BJ (cell line): Measurements from ENCODE around the gene PTPRJ. TPM values are rescaled to one million over a fixed set of nuclear protein-coding genes. Genes with fewer than 3 reads are reported as not detected.

Experiments used
- CTCF ChIA-PET: fragments of 350-600 bp; formaldehyde crosslinking; extraction: SDS; loops from one replicate; lab custom pipeline; 2021; ENCODE audit warnings: antibody characterized with exemption, inconsistent platforms; lab: Yijun Ruan, JAX
- POLR2A ChIA-PET: fragments of 300-600 bp; sonication (Branson Sonifier 250); formaldehyde crosslinking; extraction: SDS; loops from one replicate; lab custom pipeline; 2021; ENCODE audit warnings: antibody characterized with exemption; lab: Charles Lee
- DNase-seq: peaks from one replicate; pipeline ENCODE4 v3.0.0-alpha.2; 2011; ENCODE audit warnings: low read depth
- H3K27me3 ChIP-seq: 2 replicates; pipeline ENCODE4 v1.6.0; 2011; ENCODE audit warnings: low read length; ENCODE audit not compliant: control insufficient read depth, insufficient read depth
- H3K36me3 ChIP-seq: 2 replicates; pipeline ENCODE4 v1.5.1; 2011; ENCODE audit warnings: low read length; ENCODE audit not compliant: control insufficient read depth, insufficient read depth
- H3K4me3 ChIP-seq: 2 replicates; pipeline ENCODE4 v1.5.1; 2011; ENCODE audit warnings: low read depth, mild to moderate bottlenecking, control low read depth, low read length
- CTCF ChIP-seq: IDR thresholded peaks from 2 replicates; pipeline ENCODE4 v1.5.1; 2011; ENCODE audit warnings: low read depth, mild to moderate bottlenecking, control low read depth, inconsistent platforms, low read length, moderate library complexity; ENCODE audit not compliant: insufficient read depth
- polyA plus RNA-seq: library from polyadenylated mRNA; depleted of rRNA; stranded (reverse); fragments of >200 nt; gene quantifications from 2 replicates; pipeline ENCODE4 v1.2.3, GENCODE V29; 2011

PTPRJ gene
- polyA plus RNA-seq, 1 experiment: 3.8 TPM

DNA sequence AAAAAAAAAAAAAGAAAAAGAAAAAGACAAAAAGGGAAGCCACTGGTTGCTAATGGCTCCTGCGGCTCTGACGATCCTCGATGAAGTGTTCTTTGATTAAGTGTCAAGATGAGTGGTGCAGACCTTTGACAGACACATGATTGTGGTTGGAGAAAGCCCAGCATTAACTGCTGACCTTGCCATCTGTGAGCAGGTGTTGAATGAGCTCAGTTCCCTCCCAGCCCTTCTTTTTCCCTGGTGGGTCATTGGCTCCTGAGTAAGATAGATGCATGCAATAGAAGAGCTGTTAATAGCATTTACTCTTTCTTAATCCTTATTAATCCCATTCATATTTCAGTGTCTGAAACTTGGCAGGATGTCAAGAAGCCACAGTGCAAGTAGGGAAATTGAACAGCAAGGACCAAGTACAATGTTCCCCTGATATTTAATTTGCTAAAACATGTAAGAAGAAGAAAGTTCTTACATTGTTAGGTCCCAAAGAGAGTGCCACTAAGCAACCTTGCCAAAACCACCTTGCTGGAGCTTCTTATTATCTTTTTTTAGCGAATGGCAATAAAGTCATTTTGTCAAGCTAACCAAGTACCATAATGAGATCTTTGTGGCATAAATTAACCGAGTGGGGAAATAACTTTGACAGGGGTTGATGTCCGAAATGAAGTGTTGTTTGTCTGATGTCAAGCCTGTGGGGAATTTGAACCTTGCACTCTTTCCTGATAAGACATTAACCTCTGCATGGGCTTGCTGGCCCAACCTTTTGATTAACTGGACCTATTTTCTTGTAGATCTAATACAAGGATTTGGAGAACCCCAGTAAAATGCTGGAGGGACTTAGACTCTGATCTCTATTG, 113.7 kb downstream of the PTPRJ start:
- ChIA-PET CTCF (interaction anchor here (0.5 to 1.0 kb wide), 2 partner anchors 15 to 23 kb away, joined by 3 read pairs; no protein-coding TSS in a partner anchor), POLR2A (no interaction called here)
- H3K4me3 ChIP-seq: no peak overlapping the region
- H3K27me3 ChIP-seq: no peaks in the 10 kb centered on the region
- TF ChIP-seq CTCF: no peak
- DNase-seq: no peak
- H3K36me3 ChIP-seq: no peaks in the 10 kb centered on the region

DNA sequence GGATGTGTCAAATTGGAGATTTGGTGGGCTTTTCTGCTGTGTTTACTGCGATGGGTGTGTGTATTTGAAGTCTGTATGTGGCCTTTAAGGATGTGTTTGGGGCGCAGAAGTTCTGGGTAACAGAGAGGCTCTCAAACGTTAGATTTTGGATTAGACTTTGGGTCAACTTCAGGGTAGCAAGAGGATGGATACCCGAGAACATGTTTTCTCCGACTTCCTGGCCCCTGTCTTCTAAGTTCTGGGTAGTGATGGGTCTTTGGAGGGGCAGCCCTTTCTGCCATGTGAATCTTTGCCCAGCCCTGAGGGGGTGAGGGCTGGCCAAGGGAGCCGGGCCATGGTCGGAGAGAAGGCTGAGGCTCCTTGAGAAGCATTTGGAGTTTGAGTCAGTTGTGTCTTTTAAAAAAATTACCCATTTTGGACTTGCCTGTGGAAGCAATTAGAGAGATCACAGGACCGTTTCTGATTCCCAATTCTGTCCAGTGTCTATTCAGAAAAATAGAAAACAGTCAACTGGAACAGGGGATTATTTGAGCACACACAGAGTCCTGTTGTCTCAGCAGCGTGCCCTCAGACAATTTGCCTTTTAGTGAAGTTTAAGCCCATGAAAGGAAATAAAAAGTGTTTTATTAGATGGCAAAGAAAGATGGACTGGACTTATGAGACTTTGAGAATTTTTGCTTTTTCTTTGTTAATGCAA, 114.4 kb downstream of the PTPRJ start:
- ChIA-PET CTCF (interaction anchor here (1.7 kb wide), 1 partner anchor 13 kb away, joined by 6 read pairs; no protein-coding TSS in a partner anchor), POLR2A (no interaction called here)
- no peaks in the 10 kb centered on the region for H3K36me3 ChIP-seq
- H3K4me3 ChIP-seq: no peak overlapping the region
- no peak for TF ChIP-seq CTCF
- no peaks in the 10 kb centered on the region for H3K27me3 ChIP-seq
- DNase-seq: no peak

GRCh38 chr11:48095779-48096470, 115.6 kb downstream of the PTPRJ start:
- no peak overlapping the region for H3K4me3 ChIP-seq
- no peaks in the 10 kb centered on the region for H3K36me3 ChIP-seq
- no peaks in the 10 kb centered on the region for H3K27me3 ChIP-seq
- CTCF ChIA-PET: interaction anchor here (0.9 to 2.4 kb wide), 4 partner anchors 8 to 15 kb away, joined by 3 to 9 read pairs (median 4); no protein-coding TSS in a partner anchor
- TF ChIP-seq CTCF: no peak
- DNase-seq: no peak
- POLR2A ChIA-PET: no interaction called here

DNA sequence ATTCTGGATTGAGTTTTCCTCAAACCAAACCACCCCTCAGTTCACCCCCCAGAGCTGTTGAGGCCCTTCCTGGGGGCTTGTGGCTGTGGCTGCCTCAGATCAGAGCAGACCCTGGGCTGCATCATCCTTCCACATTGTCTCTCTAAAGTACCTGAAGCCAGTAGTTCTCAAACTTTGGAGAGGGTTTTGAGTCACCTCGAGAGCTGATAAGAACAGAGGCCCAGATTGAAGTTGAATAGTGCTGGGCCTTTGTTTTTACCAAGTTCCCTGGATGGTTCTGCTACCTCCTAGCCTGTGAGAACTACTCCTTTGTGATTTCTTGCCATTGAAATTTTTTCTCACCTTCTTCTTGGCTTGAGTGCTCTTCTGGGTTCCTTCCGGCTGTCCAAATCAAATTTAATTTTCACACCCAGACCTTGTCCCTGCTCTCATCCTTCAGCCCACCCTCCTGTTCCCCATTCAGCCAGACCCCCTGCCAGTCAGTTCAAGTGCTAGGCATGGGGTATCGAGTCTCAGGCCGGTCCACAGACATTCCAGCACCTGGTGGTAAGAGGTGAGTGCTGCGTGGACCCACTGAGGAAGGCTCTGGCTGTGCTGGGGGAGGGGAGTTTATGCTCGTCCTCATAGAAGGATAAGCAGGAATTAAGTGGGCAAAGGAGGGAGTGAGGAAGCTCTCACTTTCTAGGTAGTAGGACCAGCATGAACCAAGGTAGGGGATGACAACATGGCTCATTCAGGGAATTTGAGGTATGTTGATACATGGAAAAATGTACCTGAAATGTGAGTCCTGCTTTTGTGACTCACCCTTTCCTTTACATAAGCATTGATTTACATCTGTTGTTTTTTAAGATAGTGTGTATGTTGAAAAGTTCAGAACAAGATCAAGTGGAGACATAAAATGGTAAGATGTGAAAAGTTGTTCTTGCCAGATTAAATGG, 116.5 kb downstream of the PTPRJ start:
- no peak overlapping the region for H3K4me3 ChIP-seq
- H3K36me3 ChIP-seq: no peaks in the 10 kb centered on the region
- CTCF ChIA-PET: interaction anchor here (0.9 to 2.8 kb wide), 5 partner anchors 9 to 162 kb away, joined by 3 to 9 read pairs (median 6); no protein-coding TSS in a partner anchor
- no peaks in the 10 kb centered on the region for H3K27me3 ChIP-seq
- POLR2A ChIA-PET: no interaction called here
- DNase-seq: no peak
- no peak for TF ChIP-seq CTCF
